Endothelial cell of umbilical vein (primary cell): ENCODE data around the gene CEP192. TPM values are rescaled to one million over a fixed set of nuclear protein-coding genes. Genes with fewer than 3 reads are reported as not detected.

Source experiments
- BruUV-seq: library from RNA; stranded (reverse); fragments of 400-500 nt; replicated peaks from 2 replicates; lab custom pipeline; 2021; lab: Mats Ljungman, UMichigan
- CTCF ChIA-PET: fragments of 300-600, 350-600 bp; sonication (Branson Sonifier 250); formaldehyde crosslinking; loops from one replicate; lab custom pipeline; 2021; ENCODE audit warnings: antibody characterized with exemption, inconsistent platforms; lab: Charles Lee
- POLR2A ChIA-PET: fragments of 300-600, 350-600 bp; sonication (Branson Sonifier 250); formaldehyde crosslinking; loops from one replicate; lab custom pipeline; 2021; ENCODE audit warnings: antibody characterized with exemption, inconsistent platforms; lab: Charles Lee
- DNase-seq: peaks from one replicate; pipeline ENCODE4 v3.0.0-alpha.2; 2011; ENCODE audit warnings: low read depth, low spot score
- FAIRE-seq: peaks from 2 replicates; lab custom pipeline; 2011; peaks lifted over from hg19 to GRCh38; lab: Jason Lieb, UNC
- H2AFZ ChIP-seq: 2 replicates; pipeline ENCODE4 v1.6.0; 2012; ENCODE audit warnings: low read depth, low read length, control low read depth, inconsistent platforms
- H3K27ac ChIP-seq: 2 replicates; pipeline ENCODE4 v1.5.1; 2011; ENCODE audit warnings: low read depth, mild to moderate bottlenecking, control low read depth, low read length, moderate library complexity; ENCODE audit not compliant: insufficient read depth
- H3K27me3 ChIP-seq, 2 experiments: 2 replicates each; pipeline versions ENCODE4 v1.6.0 to v1.6.1; 2011; ENCODE audit warnings: low read length in 2 of 2, mixed read lengths in 1 of 2; ENCODE audit not compliant: control insufficient read depth in 2 of 2, insufficient read depth in 2 of 2
- H3K36me3 ChIP-seq, 2 experiments: 2 replicates in 1 of 2; 3 replicates in 1 of 2; pipeline ENCODE4 v1.5.1; 2011; ENCODE audit warnings: low read length in 2 of 2, mild to moderate bottlenecking in 1 of 2, moderate library complexity in 1 of 2; ENCODE audit not compliant: control insufficient read depth in 2 of 2, insufficient read depth in 2 of 2; ENCODE audit errors: extremely low read depth in 1 of 2
- H3K4me1 ChIP-seq: 3 replicates; pipeline ENCODE4 v1.5.1; 2011; ENCODE audit warnings: mild to moderate bottlenecking, low read length; ENCODE audit not compliant: control insufficient read depth, insufficient read depth; ENCODE audit errors: extremely low read depth
- H3K4me2 ChIP-seq: 2 replicates; pipeline ENCODE4 v1.6.1; 2011; ENCODE audit warnings: low read length, control low read depth, mixed read lengths; ENCODE audit not compliant: insufficient read depth
- H3K4me3 ChIP-seq, 3 experiments: fragments of 200-600 bp in 1 of 3; sonication (generic), shearing (Covaris generic) in 1 of 3; replicated peaks in 1 of 3; 2 replicates each; pipeline ENCODE4 v1.5.1; 2011 to 2016; ENCODE audit warnings: control low read depth in 3 of 3, low read length in 3 of 3, mild to moderate bottlenecking in 2 of 3, inconsistent platforms in 1 of 3, low read depth in 1 of 3, moderate library complexity in 1 of 3; ENCODE audit not compliant: insufficient read depth in 1 of 3
- H3K79me2 ChIP-seq: 2 replicates; pipeline ENCODE4 v1.6.0; 2012; ENCODE audit warnings: low read length, inconsistent platforms; ENCODE audit not compliant: control insufficient read depth, insufficient read depth
- H3K9ac ChIP-seq: replicated peaks from 2 replicates; pipeline ENCODE3; 2011; ENCODE audit warnings: low read length, control low read depth; ENCODE audit not compliant: insufficient read depth; ENCODE audit errors: extremely low read depth
- H3K9me1 ChIP-seq: replicated peaks from 3 replicates; pipeline ENCODE4 v1.6.0; 2011; ENCODE audit warnings: mild to moderate bottlenecking, low read length; ENCODE audit not compliant: control insufficient read depth, insufficient read depth; ENCODE audit errors: extremely low read depth
- H3K9me3 ChIP-seq: replicated peaks from 2 replicates; pipeline ENCODE4 v1.5.1; 2012; ENCODE audit warnings: low read length, inconsistent platforms; ENCODE audit not compliant: control insufficient read depth, insufficient read depth
- H4K20me1 ChIP-seq: replicated peaks from 2 replicates; pipeline ENCODE3; 2011; ENCODE audit warnings: mild to moderate bottlenecking, low read length; ENCODE audit not compliant: control insufficient read depth, insufficient read depth; ENCODE audit errors: extremely low read depth
- CTCF ChIP-seq, 2 donors: IDR thresholded peaks; 1 replicate in 1 of 2; 2 replicates in 1 of 2; pipeline ENCODE4 v1.5.1; 2011; ENCODE audit warnings: low read length in 2 of 2, mild to moderate bottlenecking in 2 of 2, moderate library complexity in 2 of 2, control low read depth in 1 of 2, inconsistent platforms in 1 of 2, low read depth in 1 of 2; ENCODE audit not compliant: insufficient read depth in 1 of 2; ENCODE audit errors: extremely low read depth in 1 of 2
- EZH2 ChIP-seq: IDR thresholded peaks from 2 replicates; pipeline ENCODE4 v1.6.1; 2012; ENCODE audit warnings: borderline replicate concordance, low read depth, mild to moderate bottlenecking, moderate library complexity, low read length, inconsistent platforms; ENCODE audit not compliant: severe bottlenecking
- FOS ChIP-seq: IDR thresholded peaks from 2 replicates; pipeline ENCODE4 v1.6.1; 2011; ENCODE audit warnings: mild to moderate bottlenecking, low read length, moderate library complexity, borderline replicate concordance; ENCODE audit not compliant: insufficient read depth
- GATA2 ChIP-seq: IDR thresholded peaks from 2 replicates; pipeline ENCODE4 v1.7.0; 2011; ENCODE audit warnings: low read depth, mild to moderate bottlenecking, moderate library complexity, mixed read lengths, low read length; ENCODE audit not compliant: insufficient read length, insufficient read depth
- JUN ChIP-seq: IDR thresholded peaks from 2 replicates; pipeline ENCODE4 v1.6.1; 2011; ENCODE audit warnings: borderline replicate concordance, low read depth; ENCODE audit not compliant: insufficient read length, insufficient read depth
- MAX ChIP-seq: IDR thresholded peaks from 2 replicates; pipeline ENCODE4 v1.6.1; 2011; ENCODE audit not compliant: insufficient read depth, insufficient read length
- MYC ChIP-seq: IDR thresholded peaks from one replicate; pipeline ENCODE4 v1.6.1; 2011; ENCODE audit warnings: mild to moderate bottlenecking, low read depth, low read length
- POLR2A ChIP-seq: IDR thresholded peaks from 2 replicates; pipeline ENCODE4 v1.6.1; 2012; ENCODE audit warnings: low read depth, mild to moderate bottlenecking, control low read depth, low read length
- POLR2AphosphoS5 ChIP-seq: IDR thresholded peaks from 2 replicates; pipeline ENCODE4 v1.6.1; 2012; ENCODE audit warnings: low read depth, mild to moderate bottlenecking, control low read depth, low read length, moderate library complexity; ENCODE audit not compliant: insufficient read depth
- dilution Hi-C: fragments of 300-500 bp; cut with MboI; formaldehyde crosslinking; loops from one replicate; pipeline ENCODE4 v1.15.0; 2019; ENCODE audit warnings: low sequenced_read_pairs; ENCODE audit not compliant: extremely low pct_ligation_motif_present
- intact Hi-C: fragments of 100-400 bp; cut with micrococcal nuclease; formaldehyde crosslinking; loops from one replicate; pipeline ENCODE4 v1.10.0; 2022
- polyA plus RNA-seq, 4 experiments: library from polyadenylated mRNA; depleted of rRNA in 3 of 4; stranded (reverse) in 3 of 4; unstranded in 1 of 4; fragments of >200 nt; gene quantifications; 2 replicates each; pipeline versions ENCODE4 v1.2.1 to v1.2.3, GENCODE V29; 2011 to 2012; ENCODE audit warnings: missing spikeins in 1 of 4
- total RNA-seq: library from RNA; stranded (reverse); gene quantifications from 2 replicates; pipeline ENCODE4 v1.2.3, GENCODE V29; 2021

The CEP192 gene
- total and polyA plus RNA-seq, 2 donors (not counting 3 experiments of a cell fraction or from before 2014, with no cell fraction given) = 14.5 to 22.9 TPM

DNA sequence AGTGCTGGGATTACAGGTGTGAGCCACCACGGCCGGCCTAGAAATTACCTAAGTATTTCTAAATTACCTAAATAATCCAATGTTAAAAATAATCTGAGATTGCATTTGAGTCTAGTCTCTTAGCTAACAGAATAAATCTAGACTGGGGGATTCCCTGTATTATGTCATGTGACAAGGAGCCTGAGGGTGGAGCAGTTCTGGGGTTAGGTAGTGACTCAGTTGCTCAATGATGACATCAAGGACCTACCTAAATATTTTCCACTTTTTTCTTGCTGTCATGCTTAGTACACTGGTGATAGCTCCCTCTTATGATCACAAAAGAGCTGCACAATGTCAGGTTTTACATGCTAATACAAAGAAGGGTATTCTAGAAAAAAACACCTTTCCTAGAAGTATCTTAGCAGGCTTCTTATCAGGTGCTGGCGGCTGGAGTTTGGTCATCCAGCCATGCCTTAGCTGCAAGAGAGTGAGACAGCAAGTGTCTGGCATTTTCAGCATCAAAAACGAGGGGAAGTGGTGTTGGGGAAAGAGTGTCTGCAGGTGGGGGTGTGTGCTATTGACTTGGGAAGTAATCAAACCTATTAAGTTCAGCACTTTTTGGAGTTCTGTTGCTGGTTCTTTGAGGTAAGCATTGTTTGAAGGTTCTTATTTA lies 17.5 kb upstream of the CEP192 start:
- FAIRE-seq (no peak), DNase-seq (no peak)
- ChIA-PET CTCF (interaction anchor here (1.5 to 3.8 kb wide), 2 partner anchors 17 to 39 kb away, joined by 3 to 12 read pairs; partner anchors contain the start of gene CEP192), POLR2A (interaction anchor here (0.7 kb wide), 1 partner anchor 615 kb away, joined by 3 read pairs; no protein-coding TSS in a partner anchor)
- Histone ChIP-seq H3K4me1 (no peaks in the 10 kb centered on the region), H3K9me1 (no peaks in the 10 kb centered on the region), H4K20me1 (no peaks in the 10 kb centered on the region), H3K27me3 (no peaks in the 10 kb centered on the region), H3K36me3 (peaks cover 0 to 3% of the 10 kb centered on the region in 2 experiments), H3K9me3 (no peaks in the 10 kb centered on the region), H3K27ac (no peak overlapping the region), H3K9ac (no peak overlapping the region), H3K79me2 (no peaks in the 10 kb centered on the region), H3K4me2 (no peak overlapping the region), H2AFZ (no peak overlapping the region), H3K4me3 (no peak overlapping the region)
- no peak for TF ChIP-seq POLR2A
- TF ChIP-seq POLR2AphosphoS5 = no peak
- TF ChIP-seq MYC = no peak
- no peak for TF ChIP-seq CTCF (IDR thresholded peaks at IDR 0.05; ENCODE audit: extremely low read depth in 1 of 2, insufficient read depth in 1 of 2, low read depth in 1 of 2, low read length in 2 of 2)
- TF ChIP-seq EZH2 = no peak
- TF ChIP-seq JUN = no peak
- TF ChIP-seq GATA2 = no peak
- TF ChIP-seq MAX = no peak
- TF ChIP-seq FOS = no peak
- no TSS peak for BruUV-seq
- intact Hi-C loops (no loop called here), dilution Hi-C loops (no loop called here)
